GM18867 (cell line): Measurements from ENCODE around the gene ERBIN.
"Not testable (repeated sequence)": the region's sequence is repeated elsewhere in the genome, so short reads cannot be mapped to it uniquely, and the experiment has no call there.

Experiments
- ATAC-seq: cut with Tn5 transposase; IDR thresholded peaks from one replicate; pipeline ENCODE4 v1.9.1; 2021; ENCODE audit warnings: mild to moderate bottlenecking, moderate library complexity; ENCODE audit not compliant: unreplicated experiment

Gene ERBIN

DNA sequence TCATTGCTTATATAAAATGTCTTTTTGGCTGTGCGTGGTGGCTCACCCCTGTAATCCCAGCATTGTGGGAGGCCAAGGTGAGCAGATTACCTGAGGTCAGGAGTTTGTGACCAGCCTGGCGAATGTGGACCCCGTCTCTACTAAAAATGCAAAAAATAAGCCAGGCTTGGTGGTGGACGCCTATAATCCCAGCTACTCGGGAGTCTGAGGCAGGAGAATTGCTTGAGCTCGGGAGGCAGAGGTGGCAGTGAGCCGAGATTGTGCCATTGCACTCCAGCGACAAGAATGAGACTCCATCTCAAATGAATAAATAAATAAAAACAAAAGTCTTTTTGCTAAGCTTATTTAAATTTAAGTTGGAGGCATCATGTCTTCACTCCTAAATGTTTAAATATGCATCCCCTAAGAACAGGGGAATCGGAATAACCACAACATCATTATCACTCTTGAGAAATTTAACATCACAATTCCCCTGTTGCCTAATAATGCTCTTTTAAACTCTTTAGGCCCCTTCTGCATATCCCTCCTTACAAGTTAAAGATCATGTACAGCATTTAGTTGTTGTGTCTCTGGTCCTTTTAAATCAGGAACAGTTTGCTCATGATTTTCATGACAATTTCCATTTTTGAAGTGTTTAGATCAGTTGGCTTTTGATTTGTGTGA lies 72.8 kb downstream of the ERBIN start:
- no peak for ATAC-seq

DNA sequence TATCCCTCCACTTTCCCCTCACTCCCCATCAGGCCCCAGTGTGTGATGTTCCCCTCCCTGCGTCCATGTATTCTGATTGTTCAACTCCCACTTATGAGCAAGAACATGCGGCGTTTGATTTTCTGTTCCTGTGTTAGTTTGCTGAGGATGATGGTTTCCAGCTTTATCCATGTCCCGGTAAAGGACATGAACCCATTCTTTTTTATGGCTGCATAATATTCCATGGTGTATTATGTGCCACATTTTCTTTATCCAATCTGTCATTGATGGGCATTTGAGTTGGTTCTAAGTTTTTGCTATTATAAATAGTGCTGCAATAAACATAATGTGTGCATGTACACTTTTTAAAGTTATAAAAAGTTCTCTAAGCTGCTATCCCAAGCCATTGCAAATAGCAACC lies 75.6 kb downstream of the ERBIN start:
- ATAC-seq = no peak

- ATAC-seq = no peak
Observed at GRCh38 chr5:66002415-66002814, 76.0 kb downstream of the ERBIN start.

DNA sequence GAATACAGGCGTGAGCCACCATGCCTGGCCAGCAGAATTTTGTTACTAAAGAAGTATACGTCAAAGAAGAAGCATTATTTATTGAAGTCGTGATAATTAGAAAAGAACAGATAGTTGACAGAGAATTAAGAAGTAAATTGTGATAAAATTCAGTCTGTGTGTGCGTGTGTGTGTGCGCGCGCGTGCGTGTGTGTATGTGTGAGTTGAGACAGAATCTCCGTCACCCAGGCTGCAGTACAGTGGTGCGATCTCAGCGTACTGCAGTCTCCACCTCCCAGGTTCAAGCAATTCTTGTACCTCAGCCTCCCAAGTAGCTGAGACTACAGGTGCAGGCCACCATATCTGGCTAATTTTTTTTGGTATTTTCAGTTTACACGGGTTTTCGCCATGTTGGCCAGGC lies 77.8 kb downstream of the ERBIN start:
- no peak for ATAC-seq

- no peak for ATAC-seq
Observed at GRCh38 chr5:66009277-66009676, 82.9 kb downstream of the ERBIN start.

- no peak for ATAC-seq
Observed at GRCh38 chr5:66010476-66010875, 84.1 kb downstream of the ERBIN start.

GRCh38 chr5:66012271-66012670 lies 85.9 kb downstream of the ERBIN start:
- peak; percentile 75 for ATAC-seq

- ATAC-seq = no peak
Observed at GRCh38 chr5:66013397-66013796, 87.0 kb downstream of the ERBIN start.

DNA sequence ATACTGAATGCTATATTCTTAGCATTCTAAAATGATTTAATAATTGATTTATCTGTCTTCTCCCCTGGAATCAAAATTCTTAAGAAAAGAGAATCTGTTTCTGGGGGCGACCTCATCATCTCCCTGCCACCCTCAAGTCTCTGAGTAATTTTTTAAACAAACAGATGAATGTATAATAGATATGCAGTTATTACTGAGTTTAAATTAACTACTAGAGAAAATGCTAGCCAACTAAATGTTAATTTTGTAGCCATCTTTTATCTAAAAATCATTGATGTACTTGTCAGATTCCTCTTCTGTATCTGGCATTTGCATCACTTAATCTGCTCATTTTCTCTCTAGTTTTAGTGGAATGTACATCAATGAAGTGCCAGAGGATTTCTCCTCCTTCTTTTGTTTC lies 87.5 kb downstream of the ERBIN start:
- ATAC-seq = no peak

DNA sequence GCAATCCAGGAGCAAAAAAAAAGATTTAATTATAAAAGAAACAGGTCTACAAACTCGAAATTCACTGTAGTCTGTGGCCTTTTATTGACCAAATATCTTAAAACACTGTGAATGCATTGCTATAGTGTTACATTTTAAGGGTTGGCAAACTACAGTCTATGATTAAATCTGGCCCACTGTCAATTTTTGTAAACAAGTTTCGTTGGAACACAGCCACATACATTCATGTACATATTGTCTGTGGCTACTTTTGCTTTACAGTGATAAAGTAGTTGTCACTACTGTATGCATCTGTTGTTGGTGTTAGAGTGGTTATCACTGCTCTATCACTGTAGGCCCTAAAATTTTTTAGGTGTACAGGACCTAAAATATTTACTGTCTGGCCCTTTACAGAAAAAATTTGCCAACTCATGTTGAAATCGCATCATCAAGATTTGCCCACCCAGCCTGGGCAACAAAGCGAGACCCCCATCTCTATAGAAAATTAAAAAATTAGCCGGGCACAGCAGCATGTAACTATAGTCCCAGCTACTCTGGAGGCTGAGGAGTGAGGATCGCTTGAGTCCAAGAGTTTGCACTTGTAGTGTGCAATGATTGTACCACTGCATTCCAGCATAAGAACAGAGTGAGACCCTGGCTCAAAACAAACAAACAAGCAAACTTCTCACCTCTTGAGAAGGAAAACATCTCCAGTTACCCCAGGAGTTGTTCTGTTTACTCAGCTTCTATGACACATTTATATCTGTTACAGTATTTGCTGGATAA lies 89.0 kb downstream of the ERBIN start:
- ATAC-seq = no peak

DNA sequence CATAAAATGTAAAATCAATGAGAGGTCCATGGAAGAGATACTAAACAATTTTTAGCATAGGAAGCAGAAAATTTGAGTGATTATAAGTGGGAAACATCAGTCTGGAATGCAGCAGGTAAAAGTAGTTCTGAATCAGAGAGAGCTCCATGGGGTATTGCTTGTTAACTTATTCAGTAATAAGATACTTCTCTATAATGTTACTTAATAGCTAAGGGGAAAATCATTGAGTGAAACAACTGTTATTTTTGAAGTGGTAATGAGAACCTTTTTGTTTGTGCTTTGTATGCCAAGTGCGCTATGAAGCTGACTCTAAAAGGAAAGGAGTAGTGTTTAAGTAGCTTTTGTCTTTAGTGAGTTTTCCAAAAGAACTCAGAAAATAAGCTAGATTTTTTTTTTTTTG lies 95.2 kb downstream of the ERBIN start:
- ATAC-seq = no peak

DNA sequence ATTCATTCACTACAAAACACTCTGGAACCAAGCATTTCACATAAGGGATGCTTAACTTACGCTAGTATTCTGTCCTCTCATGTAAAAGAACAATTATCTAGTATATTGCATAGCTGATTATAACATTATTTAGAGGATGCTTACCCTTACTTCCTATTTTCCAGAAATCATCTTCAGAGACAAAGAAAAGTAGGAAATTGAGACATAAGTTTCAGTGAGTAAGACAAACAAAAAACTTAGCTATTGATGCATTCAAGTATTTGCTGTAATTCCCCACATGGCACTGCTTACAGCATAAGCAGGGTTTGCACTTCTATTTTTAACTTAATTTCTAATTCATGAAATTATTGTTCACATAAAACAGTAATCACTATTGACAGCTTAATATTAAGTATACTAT lies 112.9 kb downstream of the ERBIN start:
- ATAC-seq = no peak

DNA sequence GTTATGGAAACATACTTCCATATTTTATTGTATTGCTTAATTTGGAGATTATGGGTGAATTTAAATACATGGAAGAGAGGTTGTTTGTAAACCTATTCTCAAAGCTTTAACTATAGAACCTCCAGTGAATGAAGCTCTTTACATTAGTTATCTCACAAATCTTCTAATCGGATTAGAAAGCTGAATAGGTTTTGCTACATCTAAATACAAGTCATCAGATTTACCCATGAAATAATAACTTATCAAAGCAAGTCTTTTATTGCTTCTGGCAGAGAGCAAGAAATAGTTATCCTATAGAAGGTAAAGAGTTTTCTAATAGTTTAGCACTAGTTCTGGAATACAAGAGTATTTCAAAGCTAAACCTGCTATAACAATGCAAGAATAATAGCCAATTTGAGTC lies 113.3 kb downstream of the ERBIN start:
- no peak for ATAC-seq

GRCh38 chr5:66041627-66042026 lies 115.3 kb downstream of the ERBIN start:
- no peak for ATAC-seq

- ATAC-seq = no peak
Observed at GRCh38 chr5:66057239-66057638, 130.9 kb downstream of the ERBIN start.

DNA sequence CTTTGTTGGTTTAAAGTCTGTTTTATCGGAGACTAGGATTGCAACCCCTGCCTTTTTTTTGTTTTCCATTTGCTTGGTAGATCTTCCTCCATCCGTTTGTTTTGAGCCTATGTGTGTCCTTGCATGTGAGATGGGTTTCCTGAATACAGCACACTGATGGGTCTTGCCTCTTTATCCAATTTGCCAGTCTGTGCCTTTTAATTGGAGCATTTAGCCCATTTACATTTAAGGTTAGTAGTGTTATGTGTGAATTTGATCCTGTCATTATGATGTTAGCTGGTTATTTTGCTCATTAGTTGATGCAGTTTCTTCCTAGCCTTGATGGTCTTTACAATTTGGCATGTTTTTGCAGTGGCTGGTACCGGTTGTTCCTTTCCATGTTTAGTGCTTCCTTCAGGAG lies 134.9 kb downstream of the ERBIN start:
- ATAC-seq = not testable (repeated sequence)

- ATAC-seq = not testable (repeated sequence)
Observed at GRCh38 chr5:66063061-66063460, 136.7 kb downstream of the ERBIN start.

- no peak for ATAC-seq
Observed at GRCh38 chr5:66066826-66067225, 140.5 kb downstream of the ERBIN start.

DNA sequence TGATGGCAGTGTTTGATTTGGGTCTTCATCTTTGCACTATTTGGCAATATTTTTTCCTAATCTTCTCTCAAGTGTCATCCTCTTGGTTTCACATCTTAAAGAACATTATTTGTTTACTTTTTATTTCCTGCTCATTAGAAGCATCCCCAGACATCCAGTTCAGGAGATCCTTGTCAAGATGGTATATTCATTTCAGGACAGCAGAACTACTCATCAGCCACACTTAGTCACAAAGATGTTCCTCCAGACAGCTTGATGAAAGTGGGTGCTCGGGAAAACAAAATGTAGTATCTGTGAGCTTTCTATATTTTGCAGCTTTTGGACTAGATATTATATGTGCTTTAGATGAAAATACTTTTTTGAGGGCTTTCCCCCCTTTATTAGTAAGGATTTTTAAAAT lies 145.7 kb downstream of the ERBIN start:
- ATAC-seq = no peak

DNA sequence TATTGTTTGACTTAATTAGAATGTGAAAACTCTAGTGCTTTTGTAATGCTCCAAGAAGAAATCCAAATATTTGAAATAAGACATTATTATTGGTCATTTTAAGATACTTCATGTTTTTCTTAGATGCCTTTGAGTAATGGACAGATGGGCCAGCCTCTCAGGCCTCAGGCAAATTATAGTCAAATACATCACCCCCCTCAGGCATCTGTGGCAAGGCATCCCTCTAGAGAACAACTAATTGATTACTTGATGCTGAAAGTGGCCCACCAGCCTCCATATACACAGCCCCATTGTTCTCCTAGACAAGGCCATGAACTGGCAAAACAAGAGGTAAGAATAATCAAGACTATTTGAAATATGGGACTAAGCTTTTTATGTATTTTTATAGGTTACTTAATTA lies 148.5 kb downstream of the ERBIN start:
- ATAC-seq = no peak

GRCh38 chr5:66080664-66081063 lies 154.3 kb downstream of the ERBIN start:
- ATAC-seq = no peak

DNA sequence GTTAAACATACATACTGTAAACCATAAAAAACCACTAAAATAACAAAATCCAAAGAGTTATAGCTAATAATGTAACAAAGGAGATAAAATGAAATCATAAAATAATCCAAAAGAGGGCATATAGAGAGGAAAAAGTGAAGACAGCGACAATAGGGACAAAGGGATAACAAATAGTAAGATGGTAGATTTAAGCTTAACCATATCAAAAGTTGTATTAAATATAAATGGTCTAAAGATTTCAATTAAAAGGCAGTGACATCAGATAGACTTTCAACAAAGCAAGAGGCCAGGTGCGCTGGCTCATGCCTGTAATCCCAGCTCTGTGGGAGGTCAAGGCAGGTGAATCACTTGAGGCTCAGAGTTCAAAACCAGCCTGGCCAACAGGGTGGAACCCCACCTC lies 163.0 kb downstream of the ERBIN start:
- no peak for ATAC-seq

- no peak for ATAC-seq
Observed at GRCh38 chr5:66100851-66101250, 174.5 kb downstream of the ERBIN start.
